H1 (cell line): ENCODE results near the gene ZNF611. TPM values are rescaled to one million over a fixed set of nuclear protein-coding genes. Genes with fewer than 3 reads are reported as not detected.

Source experiments
- FOSL1 ChIP-seq: IDR thresholded peaks from 2 replicates; pipeline ENCODE4 v1.6.1; 2011; ENCODE audit warnings: mild to moderate bottlenecking, low read depth, low read length, moderate library complexity; ENCODE audit not compliant: insufficient read depth
- POLR2A ChIP-seq, 2 experiments: IDR thresholded peaks; 1 replicate in 1 of 2; 2 replicates in 1 of 2; pipeline ENCODE4 v1.6.1; 2011; ENCODE audit warnings: low read depth in 2 of 2, low read length in 2 of 2, mild to moderate bottlenecking in 2 of 2; ENCODE audit errors: control extremely low read depth in 1 of 2
- POLR2AphosphoS5 ChIP-seq: IDR thresholded peaks from 2 replicates; pipeline ENCODE4 v1.6.1; 2011; ENCODE audit warnings: low read depth, low read length
- polyA plus RNA-seq, 7 experiments: library from polyadenylated mRNA; depleted of rRNA in 3 of 7; stranded (reverse) in 5 of 7; unstranded in 2 of 7; fragments of >200 nt in 5 of 7; fragments of 200-250 nt in 2 of 7; gene quantifications; 1 replicate in 5 of 7; 2 replicates in 1 of 7; 4 replicates in 1 of 7; pipeline versions ENCODE4 v1.2.1 to v1.2.3, GENCODE V29; 2011 to 2013; ENCODE audit warnings: missing spikeins in 2 of 7, mixed read lengths in 2 of 7
- total RNA-seq: library from RNA; stranded (reverse); fragmentation: NEBNext Ultra II Directional; extraction: Animal tissue kit (Norgen Biotek cat#: 25700); gene quantifications from 2 replicates; pipeline ENCODE4 v1.2.1, GENCODE V29; 2021

The ZNF611 gene
- total and polyA plus RNA-seq, 2 of the 8 experiments (the other 6 are each of a cell fraction or from before 2014, with no cell fraction given) = 1.9 to 19.0 TPM

DNA sequence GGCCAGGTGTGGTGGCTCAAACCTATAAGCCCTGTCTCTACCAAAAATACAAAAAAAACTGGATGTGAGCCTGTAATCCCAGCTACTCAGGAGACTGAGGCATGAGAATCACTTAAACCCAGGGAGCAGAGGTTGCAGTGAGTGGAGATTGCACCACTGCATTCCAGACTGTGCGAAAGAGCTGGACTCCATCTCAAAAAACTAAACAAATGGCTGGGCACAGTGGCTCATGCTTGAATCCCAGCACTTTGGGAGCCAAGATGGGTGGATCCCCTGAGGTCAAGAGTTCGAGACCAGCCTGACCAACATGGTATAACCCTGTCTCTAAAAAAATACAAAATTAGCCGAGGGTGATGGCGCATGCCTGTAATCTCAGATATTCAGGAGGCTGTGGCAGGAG lies 61.8 kb downstream of the ZNF611 start (continued):
- TF ChIP-seq FOSL1 = no peak
- no peak for TF ChIP-seq POLR2A (IDR thresholded peaks at IDR 0.05; ENCODE audit: control extremely low read depth in 1 of 2, low read depth in 2 of 2, low read length in 2 of 2)
- TF ChIP-seq POLR2AphosphoS5 = no peak
- TF ChIP-seq, all 59 proteins: peak for 0
